GM19397 (cell line): Measurements from ENCODE around the gene LYRM9.
"Not testable (repeated sequence)": the region's sequence is repeated elsewhere in the genome, so short reads cannot be mapped to it uniquely, and the experiment has no call there.

Experiments used
- ATAC-seq: cut with Tn5 transposase; IDR thresholded peaks from one replicate; pipeline ENCODE4 v1.9.1; 2021; ENCODE audit warnings: mild to moderate bottlenecking, moderate library complexity; ENCODE audit not compliant: unreplicated experiment

Gene LYRM9

DNA sequence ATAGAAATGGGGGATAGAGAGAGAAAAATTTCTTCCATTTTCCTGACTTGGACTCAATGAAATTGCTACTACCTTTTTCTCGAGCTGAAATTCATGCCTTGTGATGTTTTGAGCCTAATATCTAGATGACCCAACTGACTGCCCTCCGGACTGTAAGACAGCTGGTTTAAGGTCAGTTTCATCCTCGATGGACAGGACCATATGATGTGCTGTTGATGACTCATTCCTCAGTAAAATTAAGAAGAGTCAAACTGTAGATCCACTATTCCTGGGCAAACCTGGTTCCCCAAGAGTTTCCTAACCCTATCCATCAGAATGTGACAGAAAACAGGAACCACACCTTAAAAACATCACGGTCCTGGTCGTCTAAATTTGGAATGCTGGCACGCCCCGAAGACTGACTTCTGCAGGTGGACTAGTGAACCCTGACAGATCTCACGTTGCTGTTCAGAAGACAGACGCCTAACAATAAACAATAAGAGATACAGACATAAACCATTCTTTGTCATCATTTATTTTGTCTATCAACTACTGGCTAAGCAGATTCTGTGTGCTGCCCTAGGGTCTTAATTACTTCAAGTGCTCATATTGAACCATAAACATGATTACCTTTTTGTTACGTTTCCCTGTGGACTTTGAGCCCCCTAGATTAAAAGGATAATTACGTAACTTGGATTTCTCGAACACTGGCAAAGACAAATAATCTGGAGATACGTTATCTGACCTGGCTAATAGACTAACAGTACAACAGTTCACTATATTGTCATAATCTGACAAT is 47.7 kb downstream of the LYRM9 start:
- ATAC-seq: no peak

DNA sequence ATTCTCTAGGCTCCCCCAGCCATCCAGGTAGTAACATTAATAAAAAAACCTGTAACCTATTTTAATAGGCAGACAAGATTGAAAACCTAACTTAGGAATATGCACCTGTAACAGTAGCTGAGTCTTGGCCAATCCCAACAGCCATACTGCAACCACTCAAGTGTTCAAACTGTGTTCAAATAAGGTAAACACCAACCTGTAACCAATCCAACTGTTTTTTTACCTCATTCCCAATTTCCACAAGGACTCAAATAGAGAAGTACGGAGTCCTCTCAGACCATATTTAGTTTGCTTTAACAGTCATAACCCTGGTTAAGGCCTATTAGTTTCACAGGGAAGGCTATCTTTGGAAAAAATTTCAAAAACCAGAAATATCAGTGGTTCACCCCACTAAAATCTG is 52.5 kb downstream of the LYRM9 start:
- no peak for ATAC-seq

DNA sequence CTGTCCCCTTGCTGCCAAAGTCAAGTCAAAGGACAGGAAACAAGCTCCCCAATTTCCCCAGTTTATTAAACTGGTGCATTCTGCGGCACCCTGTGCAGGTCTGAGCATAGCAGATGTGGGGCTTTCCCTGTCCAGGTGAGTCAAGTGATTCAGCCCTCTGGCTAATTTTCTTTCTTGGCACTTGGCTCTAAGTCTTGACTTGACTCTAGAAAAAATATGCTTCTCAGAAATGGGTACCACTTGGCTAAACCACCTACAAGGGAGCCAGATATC is 52.8 kb downstream of the LYRM9 start:
- ATAC-seq: not testable (repeated sequence)

DNA sequence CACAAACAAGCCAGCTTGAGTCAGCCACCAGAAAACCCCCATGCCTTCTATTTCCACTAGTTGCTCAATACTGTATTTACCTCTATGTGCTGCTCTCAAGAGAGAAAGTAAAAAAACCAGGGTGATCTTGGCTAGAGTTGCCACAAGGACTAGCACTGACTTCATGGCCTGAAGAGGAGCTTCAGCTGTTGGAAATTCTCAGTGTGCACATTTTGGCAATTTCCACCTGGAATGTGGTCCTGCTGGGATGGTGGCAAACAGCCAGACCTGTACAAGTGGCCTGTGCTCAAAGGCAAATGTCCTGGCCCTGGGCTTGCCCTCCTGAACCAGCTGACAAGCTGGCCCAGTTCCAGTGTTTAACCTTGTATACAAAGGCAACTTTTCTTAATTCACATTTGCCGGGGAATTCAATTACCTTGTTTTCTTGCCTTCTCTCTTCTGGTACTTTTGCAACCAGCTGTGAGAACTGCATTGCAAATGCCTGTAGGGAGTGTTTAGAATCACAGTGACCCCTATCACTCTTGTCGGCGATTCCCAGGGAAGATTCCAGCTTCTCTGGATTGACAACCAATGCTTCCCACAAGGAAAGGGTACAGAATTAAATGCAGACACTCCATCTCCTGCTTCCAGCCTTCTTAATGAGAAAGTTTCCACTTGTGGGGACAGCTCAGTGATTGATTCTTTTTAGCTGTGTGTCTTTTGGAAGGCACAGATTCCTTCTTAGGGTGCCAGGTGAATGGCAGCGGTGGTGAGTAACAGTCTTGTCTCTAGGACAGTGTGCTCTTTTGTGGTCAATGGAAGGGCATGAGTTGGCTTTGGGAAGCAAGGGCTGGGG is 53.4 kb downstream of the LYRM9 start:
- not testable (repeated sequence) for ATAC-seq

DNA sequence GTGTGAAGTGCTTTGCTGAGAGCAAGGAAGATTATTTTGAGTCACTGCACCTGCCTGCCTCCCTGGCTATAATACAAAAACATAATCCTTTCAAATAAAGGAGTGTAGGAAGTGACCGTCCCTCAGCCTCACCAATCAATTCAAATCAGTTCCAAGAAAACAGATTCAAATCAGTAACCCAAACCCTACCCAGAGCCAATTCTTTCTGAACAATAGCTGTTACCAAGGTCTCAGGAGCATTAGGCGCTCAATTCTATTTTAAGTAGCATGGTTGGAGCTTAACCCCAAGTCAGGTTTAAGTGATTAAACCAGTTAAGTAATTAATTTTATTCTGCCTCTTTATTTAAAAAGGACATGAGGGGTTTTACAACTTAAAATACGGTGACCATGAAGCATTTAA is 54.6 kb downstream of the LYRM9 start:
- not testable (repeated sequence) for ATAC-seq

DNA sequence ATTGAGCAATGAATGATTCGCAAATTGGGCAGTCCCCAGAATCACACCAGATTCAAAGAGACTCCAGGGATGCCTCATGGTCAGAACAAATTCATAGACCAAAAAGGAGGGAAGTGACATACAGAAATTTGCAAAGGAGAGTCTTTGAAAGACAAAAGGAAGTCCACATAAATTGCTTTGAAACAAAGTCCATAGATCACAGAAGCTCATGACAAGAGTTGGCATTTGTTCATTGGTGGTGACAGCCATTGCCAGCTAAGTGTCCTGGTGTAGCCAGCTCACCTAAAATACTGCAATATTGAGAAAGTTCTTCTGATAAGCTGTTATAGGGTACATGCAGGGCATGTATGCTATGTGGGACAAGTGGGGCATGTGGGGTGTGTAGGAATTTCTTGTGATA is 55.4 kb downstream of the LYRM9 start:
- not testable (repeated sequence) for ATAC-seq

DNA sequence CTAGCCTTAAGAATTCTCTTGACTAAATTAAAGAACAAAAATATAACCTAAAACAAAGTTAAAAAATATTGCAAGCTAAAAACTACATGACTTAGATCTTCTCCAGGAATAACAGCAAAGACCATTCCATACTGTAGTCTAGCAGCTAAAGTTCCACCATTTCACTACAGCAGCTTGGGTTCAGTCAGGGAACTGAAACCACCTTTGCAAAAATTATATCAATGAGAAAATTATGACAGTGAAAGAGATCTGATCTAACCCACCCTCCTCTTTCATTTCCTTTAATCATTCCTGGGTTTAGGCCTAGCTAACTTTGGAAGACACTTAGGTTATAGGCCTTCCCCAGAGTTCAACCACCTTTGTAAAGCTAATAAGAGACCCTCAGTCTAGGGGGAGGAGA is 56.5 kb downstream of the LYRM9 start:
- no peak for ATAC-seq

DNA sequence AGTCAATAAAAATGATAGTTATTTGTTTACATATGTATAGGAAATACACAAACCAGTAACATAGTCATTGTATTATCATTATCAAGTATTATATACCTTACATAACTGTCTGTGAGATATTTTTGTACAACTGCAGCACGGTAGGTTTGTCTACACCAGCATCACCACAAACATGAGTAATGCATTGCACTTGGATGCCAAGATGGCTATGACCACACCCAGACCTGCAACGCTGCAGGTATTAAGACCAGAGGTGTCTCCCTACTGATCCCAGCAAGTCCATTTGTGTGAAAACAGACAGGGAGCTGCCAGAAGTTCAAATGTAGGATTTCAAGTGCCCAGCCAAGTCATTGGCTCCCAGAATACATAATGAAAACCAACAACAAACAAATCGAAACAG is 58.6 kb downstream of the LYRM9 start:
- ATAC-seq: no peak

DNA sequence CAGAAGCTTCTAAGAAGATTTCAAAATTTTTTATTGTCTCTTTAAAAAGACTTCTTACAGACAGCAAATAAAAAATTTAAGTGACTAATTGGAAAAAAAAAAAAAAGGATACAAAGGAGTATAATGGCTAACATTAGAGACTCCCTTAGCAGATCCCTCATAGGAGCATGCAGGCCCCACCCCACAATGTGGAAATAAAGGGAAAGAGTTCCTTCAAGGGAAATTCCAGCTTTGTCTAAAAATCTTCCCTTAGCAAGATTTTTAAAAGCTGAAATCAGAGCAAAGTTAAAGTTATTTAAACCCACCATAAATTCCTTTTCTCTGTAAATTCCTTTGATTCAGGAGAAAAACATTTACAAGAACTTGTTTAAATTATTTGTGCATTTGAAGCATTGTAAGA is 60.3 kb downstream of the LYRM9 start:
- ATAC-seq: no peak

DNA sequence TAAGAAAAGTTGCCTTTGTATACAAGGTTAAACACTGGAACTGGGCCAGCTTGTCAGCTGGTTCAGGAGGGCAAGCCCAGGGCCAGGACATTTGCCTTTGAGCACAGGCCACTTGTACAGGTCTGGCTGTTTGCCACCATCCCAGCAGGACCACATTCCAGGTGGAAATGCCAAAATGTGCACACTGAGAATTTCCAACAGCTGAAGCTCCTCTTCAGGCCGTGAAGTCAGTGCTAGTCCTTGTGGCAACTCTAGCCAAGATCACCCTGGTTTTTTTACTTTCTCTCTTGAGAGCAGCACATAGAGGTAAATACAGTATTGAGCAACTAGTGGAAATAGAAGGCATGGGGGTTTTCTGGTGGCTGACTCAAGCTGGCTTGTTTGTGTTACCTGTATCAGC is 63.3 kb downstream of the LYRM9 start:
- ATAC-seq: not testable (repeated sequence)

DNA sequence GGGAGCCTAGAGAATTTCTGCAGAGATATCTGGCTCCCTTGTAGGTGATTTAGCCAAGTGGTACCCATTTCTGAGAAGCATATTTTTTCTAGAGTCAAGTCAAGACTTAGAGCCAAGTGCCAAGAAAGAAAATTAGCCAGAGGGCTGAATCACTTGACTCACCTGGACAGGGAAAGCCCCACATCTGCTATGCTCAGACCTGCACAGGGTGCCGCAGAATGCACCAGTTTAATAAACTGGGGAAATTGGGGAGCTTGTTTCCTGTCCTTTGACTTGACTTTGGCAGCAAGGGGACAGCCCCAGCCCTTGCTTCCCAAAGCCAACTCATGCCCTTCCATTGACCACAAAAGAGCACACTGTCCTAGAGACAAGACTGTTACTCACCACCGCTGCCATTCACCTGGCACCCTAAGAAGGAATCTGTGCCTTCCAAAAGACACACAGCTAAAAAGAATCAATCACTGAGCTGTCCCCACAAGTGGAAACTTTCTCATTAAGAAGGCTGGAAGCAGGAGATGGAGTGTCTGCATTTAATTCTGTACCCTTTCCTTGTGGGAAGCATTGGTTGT is 63.9 kb downstream of the LYRM9 start:
- ATAC-seq: not testable (repeated sequence)
